Astrocyte (in vitro differentiated cells and primary cell): ENCODE measurements around the gene KIF2A. TPM values are rescaled to one million over a fixed set of nuclear protein-coding genes. Genes with fewer than 3 reads are reported as not detected.

Experiments used
- DNase-seq: peaks from one replicate; pipeline ENCODE4 v3.0.0-alpha.2; 2010; ENCODE audit warnings: low read depth
- FAIRE-seq: peaks from 2 replicates; lab custom pipeline; 2011; peaks lifted over from hg19 to GRCh38; lab: Jason Lieb, UNC
- H2AFZ ChIP-seq: 2 replicates; pipeline ENCODE4 v1.6.0; 2012; ENCODE audit warnings: low read depth, low read length, inconsistent platforms
- H3K27ac ChIP-seq: 2 replicates; pipeline ENCODE4 v1.5.1; 2011; ENCODE audit warnings: low read depth, low read length, inconsistent platforms
- H3K27me3 ChIP-seq: 2 replicates; pipeline ENCODE4 v1.6.0; 2011; ENCODE audit warnings: low read length, inconsistent platforms; ENCODE audit not compliant: insufficient read depth
- H3K36me3 ChIP-seq: 2 replicates; pipeline ENCODE4 v1.5.1; 2011; ENCODE audit warnings: low read length, inconsistent platforms; ENCODE audit not compliant: insufficient read depth
- H3K4me1 ChIP-seq: 2 replicates; pipeline ENCODE4 v1.5.1; 2011; ENCODE audit warnings: low read length, inconsistent platforms; ENCODE audit not compliant: insufficient read depth
- H3K4me2 ChIP-seq: 2 replicates; pipeline ENCODE4 v1.6.0; 2012; ENCODE audit warnings: low read length, inconsistent platforms
- H3K4me3 ChIP-seq: 2 replicates; pipeline ENCODE4 v1.5.1; 2011; ENCODE audit warnings: low read depth, mild to moderate bottlenecking, low read length, inconsistent platforms; ENCODE audit not compliant: insufficient read depth
- H3K79me2 ChIP-seq: 2 replicates; pipeline ENCODE4 v1.6.0; 2012; ENCODE audit warnings: mild to moderate bottlenecking, low read length, inconsistent platforms; ENCODE audit not compliant: insufficient read depth
- H3K9ac ChIP-seq: 2 replicates; pipeline ENCODE4 v1.6.0; 2012; ENCODE audit warnings: mild to moderate bottlenecking, low read length, inconsistent platforms
- H3K9me3 ChIP-seq: 2 replicates; pipeline ENCODE4 v1.5.1; 2012; ENCODE audit warnings: low read depth, mild to moderate bottlenecking, low read length, inconsistent platforms; ENCODE audit not compliant: insufficient read depth
- H4K20me1 ChIP-seq: 2 replicates; pipeline ENCODE4 v1.6.0; 2012; ENCODE audit warnings: low read length, inconsistent platforms; ENCODE audit not compliant: insufficient read depth
- H3K27ac Mint-ChIP-seq: one replicate; pipeline ENCODE4 v1.8.0; 2021; ENCODE audit warnings: mild to moderate bottlenecking, mixed read lengths; ENCODE audit not compliant: unreplicated experiment
- H3K27me3 Mint-ChIP-seq: one replicate; pipeline ENCODE4 v1.8.0; 2021; ENCODE audit warnings: low read depth, mixed read lengths; ENCODE audit not compliant: unreplicated experiment
- H3K36me3 Mint-ChIP-seq: one replicate; pipeline ENCODE4 v1.8.0; 2021; ENCODE audit warnings: low read depth, mixed read lengths; ENCODE audit not compliant: unreplicated experiment
- H3K4me1 Mint-ChIP-seq: one replicate; pipeline ENCODE4 v1.8.0; 2021; ENCODE audit warnings: low read depth, mixed read lengths; ENCODE audit not compliant: unreplicated experiment
- H3K4me3 Mint-ChIP-seq: one replicate; pipeline ENCODE4 v1.8.0; 2021; ENCODE audit warnings: mild to moderate bottlenecking, moderate library complexity, mixed read lengths; ENCODE audit not compliant: unreplicated experiment
- H3K9me3 Mint-ChIP-seq: one replicate; pipeline ENCODE4 v1.8.0; 2021; ENCODE audit warnings: mild to moderate bottlenecking, mixed read lengths; ENCODE audit not compliant: unreplicated experiment
- CTCF ChIP-seq: IDR thresholded peaks from 2 replicates; pipeline ENCODE4 v1.5.1; 2011; ENCODE audit warnings: low read depth, mild to moderate bottlenecking, inconsistent platforms, low read length, moderate library complexity; ENCODE audit not compliant: insufficient read depth
- EZH2 ChIP-seq: IDR thresholded peaks from 2 replicates; pipeline ENCODE4 v1.6.1; 2012; ENCODE audit warnings: mild to moderate bottlenecking, low read length, inconsistent platforms; ENCODE audit not compliant: insufficient read depth
- total RNA-seq: library from RNA; stranded (reverse); gene quantifications from 2 replicates; pipeline ENCODE4 v1.2.1, GENCODE V29; 2021

KIF2A gene
- total RNA-seq, 1 donor from 2014 or later, result 79.1 TPM

GRCh38 chr5:62342476-62342837 lies 36.5 kb downstream of the KIF2A start:
- no peaks in the 10 kb centered on the region for H3K9me3 ChIP-seq
- H3K27me3 ChIP-seq, result no peaks in the 10 kb centered on the region
- H3K9ac ChIP-seq, result no peak overlapping the region
- Mint-ChIP-seq H3K9me3 (no peaks in the 10 kb centered on the region), H3K27ac (no peak overlapping the region), H3K4me1 (peaks cover 3% of the 10 kb centered on the region), H3K27me3 (no peaks in the 10 kb centered on the region), H3K36me3 (no peaks in the 10 kb centered on the region), H3K4me3 (no peak overlapping the region)
- H2AFZ ChIP-seq, result no peak overlapping the region
- TF ChIP-seq EZH2, result no peak
- peaks cover 3% of the 10 kb centered on the region for H3K36me3 ChIP-seq
- peaks cover 92% of the 10 kb centered on the region for H3K79me2 ChIP-seq
- no peaks in the 10 kb centered on the region for H3K4me1 ChIP-seq
- no peak overlapping the region for H3K4me2 ChIP-seq
- FAIRE-seq, result no peak
- H4K20me1 ChIP-seq, result peaks cover 47% of the 10 kb centered on the region
- DNase-seq, result no peak
- no peak overlapping the region for H3K27ac ChIP-seq
- H3K4me3 ChIP-seq, result no peak overlapping the region

GRCh38 chr5:62343428-62343827 lies 37.4 kb downstream of the KIF2A start:
- Histone ChIP-seq H3K79me2 (peaks cover 83% of the 10 kb centered on the region), H2AFZ (no peak overlapping the region), H3K9me3 (no peaks in the 10 kb centered on the region), H4K20me1 (peaks cover 42% of the 10 kb centered on the region), H3K4me3 (no peak overlapping the region), H3K4me2 (no peak overlapping the region), H3K36me3 (peaks cover 3% of the 10 kb centered on the region), H3K4me1 (no peaks in the 10 kb centered on the region), H3K27ac (no peak overlapping the region), H3K9ac (no peak overlapping the region), H3K27me3 (no peaks in the 10 kb centered on the region)
- Mint-ChIP-seq H3K4me3 (no peak overlapping the region), H3K27ac (no peak overlapping the region), H3K4me1 (peaks cover 3% of the 10 kb centered on the region), H3K27me3 (no peaks in the 10 kb centered on the region), H3K36me3 (peaks cover 2% of the 10 kb centered on the region), H3K9me3 (no peaks in the 10 kb centered on the region)
- TF ChIP-seq CTCF, result no peak
- no peak for TF ChIP-seq EZH2
- DNase-seq (no peak), FAIRE-seq (no peak)

GRCh38 chr5:62346748-62347147 lies 40.7 kb downstream of the KIF2A start:
- Histone ChIP-seq H3K4me2 (no peak overlapping the region), H2AFZ (no peak overlapping the region), H3K27me3 (no peaks in the 10 kb centered on the region), H3K79me2 (peaks cover 53% of the 10 kb centered on the region), H3K4me1 (no peaks in the 10 kb centered on the region), H3K4me3 (no peak overlapping the region), H4K20me1 (peaks cover 22% of the 10 kb centered on the region), H3K27ac (no peak overlapping the region), H3K9me3 (no peaks in the 10 kb centered on the region), H3K36me3 (peaks cover under 1% of the 10 kb centered on the region), H3K9ac (no peak overlapping the region)
- Mint-ChIP-seq H3K9me3 (no peaks in the 10 kb centered on the region), H3K36me3 (peaks cover 2% of the 10 kb centered on the region), H3K4me3 (no peak overlapping the region), H3K27ac (no peak overlapping the region), H3K4me1 (peaks cover 3% of the 10 kb centered on the region), H3K27me3 (no peaks in the 10 kb centered on the region)
- DNase-seq (no peak), FAIRE-seq (no peak)
- TF ChIP-seq CTCF (no peak), EZH2 (no peak)
